ENCODE results near the gene KIZ. TPM values are rescaled to one million over a fixed set of nuclear protein-coding genes. Genes with fewer than 3 reads are reported as not detected.

Gene KIZ
- total RNA-seq, 1 donor from 2014 or later: 15.0 TPM

DNA sequence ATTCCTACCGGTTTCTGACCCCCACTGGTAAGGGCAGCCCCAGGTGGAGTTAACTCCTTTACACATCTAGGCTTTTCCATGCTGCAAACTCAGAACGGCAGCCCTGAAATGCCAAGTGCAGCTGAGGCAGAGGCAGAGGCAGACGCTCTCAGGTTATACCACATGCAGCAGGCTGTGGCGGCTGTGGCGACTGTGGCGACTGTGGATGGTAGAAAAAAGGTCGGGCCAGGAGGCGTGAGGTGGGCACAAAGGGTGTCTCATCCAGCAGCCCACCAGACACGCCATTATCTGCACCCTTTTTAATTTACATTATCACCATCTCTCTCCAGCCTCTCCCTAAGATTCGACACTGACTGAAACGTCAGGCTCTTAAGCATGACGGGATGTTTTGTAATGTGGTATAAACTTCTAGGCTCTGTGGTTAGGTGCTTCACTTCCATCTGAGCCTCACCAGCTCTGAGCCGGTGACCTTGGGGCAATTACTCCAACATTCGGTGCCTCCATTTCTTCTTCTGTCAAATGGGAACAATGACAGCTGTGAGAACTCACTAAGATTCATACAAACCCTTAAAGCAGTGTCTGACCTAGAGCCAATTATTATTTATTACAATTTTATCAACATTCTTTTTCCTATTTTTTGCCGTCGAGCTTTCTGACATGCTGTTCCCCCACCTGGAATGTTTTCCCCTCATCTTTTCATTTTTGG is 8.2 kb downstream of the KIZ start:
- Mint-ChIP-seq H3K9me3 (no peaks in the 10 kb centered on the region), H3K4me3 (no peak overlapping the region), H3K27me3 (ENCODE audit: low read depth) (no peaks in the 10 kb centered on the region), H3K27ac (ENCODE audit: unreplicated experiment) (no peak overlapping the region), H3K4me1 (peaks cover 4% of the 10 kb centered on the region), H3K36me3 (ENCODE audit: low read depth) (peaks cover 2% of the 10 kb centered on the region)
- no peak for DNase-seq (ENCODE audit: low read depth, low spot score)
- TF ChIP-seq, protein P1, sequence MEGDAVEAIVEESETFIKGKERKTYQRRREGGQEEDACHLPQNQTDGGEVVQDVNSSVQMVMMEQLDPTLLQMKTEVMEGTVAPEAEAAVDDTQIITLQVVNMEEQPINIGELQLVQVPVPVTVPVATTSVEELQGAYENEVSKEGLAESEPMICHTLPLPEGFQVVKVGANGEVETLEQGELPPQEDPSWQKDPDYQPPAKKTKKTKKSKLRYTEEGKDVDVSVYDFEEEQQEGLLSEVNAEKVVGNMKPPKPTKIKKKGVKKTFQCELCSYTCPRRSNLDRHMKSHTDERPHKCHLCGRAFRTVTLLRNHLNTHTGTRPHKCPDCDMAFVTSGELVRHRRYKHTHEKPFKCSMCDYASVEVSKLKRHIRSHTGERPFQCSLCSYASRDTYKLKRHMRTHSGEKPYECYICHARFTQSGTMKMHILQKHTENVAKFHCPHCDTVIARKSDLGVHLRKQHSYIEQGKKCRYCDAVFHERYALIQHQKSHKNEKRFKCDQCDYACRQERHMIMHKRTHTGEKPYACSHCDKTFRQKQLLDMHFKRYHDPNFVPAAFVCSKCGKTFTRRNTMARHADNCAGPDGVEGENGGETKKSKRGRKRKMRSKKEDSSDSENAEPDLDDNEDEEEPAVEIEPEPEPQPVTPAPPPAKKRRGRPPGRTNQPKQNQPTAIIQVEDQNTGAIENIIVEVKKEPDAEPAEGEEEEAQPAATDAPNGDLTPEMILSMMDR (conservative IDR thresholded peaks at IDR 0.05): no peak

DNA sequence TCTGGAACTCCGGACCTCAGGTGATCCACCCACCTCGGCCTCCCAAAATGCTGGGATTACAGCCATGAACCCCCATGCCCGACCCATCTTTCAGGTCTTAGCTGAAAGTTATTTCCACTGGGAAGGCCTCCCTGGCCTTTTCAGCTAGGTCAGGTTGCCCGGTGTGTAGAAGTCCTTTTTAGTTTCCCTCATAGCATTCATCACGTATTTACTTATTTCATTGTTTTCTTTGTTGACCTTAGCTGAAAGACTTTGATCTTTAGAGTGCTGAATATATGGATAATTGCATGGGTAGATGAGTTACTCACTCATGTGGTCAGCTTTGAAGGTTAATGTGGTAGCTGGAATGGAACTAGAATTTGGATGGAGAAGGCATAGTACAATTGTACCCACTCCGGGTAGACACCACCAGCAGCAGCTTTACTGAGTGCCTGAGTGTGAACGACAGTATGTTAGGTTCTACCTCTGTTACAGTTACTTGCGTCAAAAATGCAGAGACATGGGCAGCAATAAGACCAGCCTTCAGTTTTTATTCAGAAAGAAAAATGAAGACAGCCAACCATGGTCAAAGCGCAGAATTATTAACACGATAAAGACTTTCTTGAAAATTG is 9.1 kb downstream of the KIZ start:
- H3K9me3 Mint-ChIP-seq: no peaks in the 10 kb centered on the region
- DNase-seq (ENCODE audit: low read depth, low spot score): no peak
- TF ChIP-seq, protein P1 (conservative IDR thresholded peaks at IDR 0.05): no peak

DNA sequence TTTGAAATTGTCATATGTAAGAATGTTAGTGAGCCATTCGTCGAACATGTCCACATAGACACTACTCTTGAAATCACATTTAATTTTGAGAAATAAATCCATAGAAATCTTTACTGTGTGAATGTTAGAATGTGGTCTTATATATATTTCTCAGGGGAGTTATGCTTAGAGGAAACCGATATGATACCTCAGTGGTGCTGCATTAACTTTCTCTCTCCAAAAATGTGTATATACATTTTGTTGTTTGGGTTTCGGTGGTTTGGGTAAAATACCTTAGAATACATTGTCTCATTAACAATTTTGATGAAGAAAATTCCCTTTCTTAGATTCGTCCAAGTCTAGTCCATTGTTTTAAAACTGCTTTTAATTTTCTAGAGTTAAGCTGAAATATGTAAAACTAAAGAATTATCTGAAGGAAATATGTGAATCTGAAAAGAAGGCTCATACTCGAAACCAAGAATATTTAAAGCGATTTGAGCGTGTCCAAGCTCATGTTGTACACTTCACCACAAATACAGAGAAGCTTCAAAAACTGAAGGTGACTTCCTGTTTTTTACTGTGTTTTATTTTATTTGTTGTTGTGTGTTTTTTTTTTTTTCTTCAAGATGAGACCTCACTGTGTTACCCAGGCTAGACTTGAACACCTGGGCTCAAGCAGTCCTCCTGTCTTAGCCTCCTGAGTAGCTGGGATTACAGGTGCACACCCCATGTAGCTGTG is 10.3 kb downstream of the KIZ start:
- Mint-ChIP-seq H3K36me3 (ENCODE audit: low read depth) (peaks cover 2% of the 10 kb centered on the region), H3K4me1 (no peaks in the 10 kb centered on the region), H3K9me3 (no peaks in the 10 kb centered on the region), H3K27ac (ENCODE audit: unreplicated experiment) (no peak overlapping the region), H3K4me3 (no peak overlapping the region), H3K27me3 (ENCODE audit: low read depth) (no peaks in the 10 kb centered on the region)
- TF ChIP-seq, protein P1 (conservative IDR thresholded peaks at IDR 0.05): no peak
- no peak for DNase-seq (ENCODE audit: low read depth, low spot score)

More for the DNA sequence above, 9.1 kb downstream of the KIZ start:
- H3K27me3 Mint-ChIP-seq (ENCODE audit: low read depth): no peaks in the 10 kb centered on the region
- H3K27ac Mint-ChIP-seq (ENCODE audit: unreplicated experiment): no peak overlapping the region
- no peak overlapping the region for H3K4me3 Mint-ChIP-seq
- peaks cover 2% of the 10 kb centered on the region for H3K4me1 Mint-ChIP-seq
- H3K36me3 Mint-ChIP-seq (ENCODE audit: low read depth): peaks cover 2% of the 10 kb centered on the region

DNA sequence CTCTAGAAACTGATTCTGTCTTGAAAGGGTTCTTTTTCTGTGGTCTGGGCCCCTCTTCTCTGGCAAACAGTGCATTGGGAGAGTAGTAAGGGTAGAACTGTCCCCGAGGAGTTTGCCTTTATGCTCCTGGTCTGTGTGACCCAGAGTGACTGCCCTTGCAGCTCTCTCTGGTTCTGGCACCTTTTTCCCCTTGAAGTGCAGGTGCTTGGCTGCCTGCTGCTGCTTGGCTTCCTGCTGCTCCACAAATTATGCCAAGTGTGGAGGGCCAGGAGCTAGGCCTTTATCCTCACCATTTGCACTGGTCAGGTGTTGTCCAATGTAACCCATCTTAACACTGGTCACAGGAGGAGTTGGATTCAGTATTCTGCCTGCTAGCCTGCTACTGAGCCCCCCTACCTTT is 11.2 kb downstream of the KIZ start:
- H3K9me3 Mint-ChIP-seq: no peaks in the 10 kb centered on the region
- no peak for DNase-seq (ENCODE audit: low read depth, low spot score)

DNA sequence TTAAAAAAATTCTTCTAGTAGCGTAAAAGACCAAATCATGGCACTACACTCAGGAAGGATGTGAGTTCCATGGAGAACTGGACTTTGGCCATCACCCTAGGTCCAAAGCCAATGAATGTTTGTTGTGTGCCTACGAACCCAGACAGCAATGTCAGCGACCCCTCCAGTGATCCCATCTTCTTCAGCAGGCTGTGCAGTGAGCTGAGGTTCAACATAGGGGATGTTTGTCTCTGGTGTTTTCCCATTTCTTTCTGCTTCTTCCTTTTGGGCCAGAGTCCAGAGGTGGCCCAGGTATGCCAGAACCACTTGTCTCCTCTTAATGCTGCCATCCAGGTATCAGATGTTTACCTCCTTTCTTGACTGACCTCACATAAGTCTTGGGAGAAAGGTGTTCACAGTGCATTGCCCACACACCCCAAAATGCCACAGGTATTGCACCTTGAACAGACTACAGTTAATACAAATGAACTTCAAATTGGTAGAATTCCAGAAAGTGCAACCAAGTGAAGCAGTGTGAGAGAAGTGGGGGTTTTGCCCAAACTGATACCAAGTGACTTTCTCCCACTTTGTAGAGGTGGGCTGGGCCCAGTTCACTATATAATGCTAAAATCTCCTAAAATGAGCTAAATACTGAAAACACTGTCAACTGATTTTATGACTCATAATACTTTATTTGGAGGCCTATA is 14.1 kb downstream of the KIZ start:
- Mint-ChIP-seq H3K27me3 (ENCODE audit: low read depth) (no peaks in the 10 kb centered on the region), H3K9me3 (no peaks in the 10 kb centered on the region), H3K4me3 (no peak overlapping the region), H3K4me1 (no peaks in the 10 kb centered on the region), H3K27ac (ENCODE audit: unreplicated experiment) (no peak overlapping the region), H3K36me3 (ENCODE audit: low read depth) (peaks cover 2% of the 10 kb centered on the region)
- DNase-seq (ENCODE audit: low read depth, low spot score): no peak
- TF ChIP-seq, protein P1 (conservative IDR thresholded peaks at IDR 0.05): no peak

More for the DNA sequence above, 11.2 kb downstream of the KIZ start:
- TF ChIP-seq, protein P1 (conservative IDR thresholded peaks at IDR 0.05): no peak
- no peaks in the 10 kb centered on the region for H3K4me1 Mint-ChIP-seq
- H3K27ac Mint-ChIP-seq (ENCODE audit: unreplicated experiment): no peak overlapping the region
- H3K4me3 Mint-ChIP-seq: no peak overlapping the region
- H3K36me3 Mint-ChIP-seq (ENCODE audit: low read depth): peaks cover 2% of the 10 kb centered on the region
- H3K27me3 Mint-ChIP-seq (ENCODE audit: low read depth): no peaks in the 10 kb centered on the region

Data from neural crest cell (in vitro differentiated cells).